Keratinocyte (primary cell): ENCODE results near the gene EEF1AKMT1. TPM values are rescaled to one million over a fixed set of nuclear protein-coding genes. Genes with fewer than 3 reads are reported as not detected.

Experiments used
- DNase-seq: peaks from one replicate; pipeline ENCODE4 v3.0.0-alpha.2; 2011; ENCODE audit warnings: low read depth, missing footprints, low spot score
- FAIRE-seq: peaks from 2 replicates; lab custom pipeline; 2011; peaks lifted over from hg19 to GRCh38; lab: Jason Lieb, UNC
- H2AFZ ChIP-seq: 2 replicates; pipeline ENCODE4 v1.6.0; 2012; ENCODE audit warnings: low read length, control low read depth, inconsistent platforms; ENCODE audit not compliant: control insufficient read depth
- H3K27ac ChIP-seq: 2 replicates; pipeline ENCODE4 v1.5.1; 2011; ENCODE audit warnings: low read length; ENCODE audit not compliant: control insufficient read depth, insufficient read depth
- H3K27me3 ChIP-seq: 3 replicates; pipeline ENCODE4 v1.6.0; 2011; ENCODE audit warnings: low read length; ENCODE audit not compliant: control insufficient read depth, insufficient read depth; ENCODE audit errors: extremely low read depth
- H3K36me3 ChIP-seq, 2 experiments: 2 replicates in 1 of 2; 3 replicates in 1 of 2; pipeline ENCODE4 v1.5.1; 2011; ENCODE audit warnings: low read length in 2 of 2, mild to moderate bottlenecking in 1 of 2; ENCODE audit not compliant: control insufficient read depth in 2 of 2, insufficient read depth in 2 of 2; ENCODE audit errors: extremely low read depth in 1 of 2
- H3K4me1 ChIP-seq: 3 replicates; pipeline ENCODE4 v1.5.1; 2011; ENCODE audit warnings: low read length; ENCODE audit not compliant: control insufficient read depth, insufficient read depth; ENCODE audit errors: extremely low read depth
- H3K4me2 ChIP-seq: 3 replicates; pipeline ENCODE4 v1.6.0; 2011; ENCODE audit warnings: low read depth, low read length; ENCODE audit not compliant: control insufficient read depth, insufficient read depth; ENCODE audit errors: extremely low read depth
- H3K4me3 ChIP-seq, 3 experiments: fragments of 200-600 bp in 1 of 3; sonication (generic) in 1 of 3; 2 replicates in 2 of 3; 3 replicates in 1 of 3; pipeline ENCODE4 v1.5.1; 2011 to 2016; ENCODE audit warnings: low read length in 3 of 3, mild to moderate bottlenecking in 3 of 3, control low read depth in 2 of 3, inconsistent platforms in 1 of 3, low read depth in 1 of 3, mixed read lengths in 1 of 3, mixed run types in 1 of 3, moderate library complexity in 1 of 3; ENCODE audit not compliant: control insufficient read depth in 2 of 3, insufficient read depth in 2 of 3; ENCODE audit errors: extremely low read depth in 1 of 3
- H3K79me2 ChIP-seq: 2 replicates; pipeline ENCODE4 v1.6.0; 2012; ENCODE audit warnings: low read length; ENCODE audit not compliant: control insufficient read depth, insufficient read depth
- H3K9ac ChIP-seq: 3 replicates; pipeline ENCODE4 v1.6.0; 2011; ENCODE audit warnings: low read length; ENCODE audit not compliant: control insufficient read depth, insufficient read depth; ENCODE audit errors: extremely low read depth
- H3K9me1 ChIP-seq: 3 replicates; pipeline ENCODE4 v1.6.0; 2011; ENCODE audit warnings: low read length; ENCODE audit not compliant: control insufficient read depth, insufficient read depth; ENCODE audit errors: extremely low read depth
- H3K9me3 ChIP-seq: 2 replicates; pipeline ENCODE4 v1.5.1; 2012; ENCODE audit warnings: low read depth, low read length; ENCODE audit not compliant: control insufficient read depth
- H4K20me1 ChIP-seq: 3 replicates; pipeline ENCODE4 v1.6.0; 2011; ENCODE audit warnings: low read length; ENCODE audit not compliant: control insufficient read depth, insufficient read depth; ENCODE audit errors: extremely low read depth
- CTCF ChIP-seq, 3 experiments: IDR thresholded peaks in 1 of 3; conservative IDR thresholded peaks in 1 of 3; optimal IDR thresholded peaks in 1 of 3; 2 replicates in 2 of 3; 3 replicates in 1 of 3; pipeline versions ENCODE3 to v1.5.1; 2011; ENCODE audit warnings: low read length in 3 of 3, mild to moderate bottlenecking in 3 of 3, moderate library complexity in 2 of 3, control low read depth in 1 of 3, inconsistent platforms in 1 of 3; ENCODE audit not compliant: insufficient read depth in 2 of 3; ENCODE audit errors: extremely low read depth in 1 of 3
- EZH2 ChIP-seq: IDR thresholded peaks from one replicate; pipeline ENCODE4 v1.6.1; 2012; ENCODE audit warnings: inconsistent platforms, mild to moderate bottlenecking, low read length, moderate library complexity
- dilution Hi-C: fragments of 300-500 bp; cut with MboI; formaldehyde crosslinking; loops from one replicate; pipeline ENCODE4 v1.7.0; 2020; ENCODE audit warnings: low sequenced_read_pairs; ENCODE audit not compliant: extremely low pct_ligation_motif_present
- polyA plus RNA-seq, 5 experiments: library from polyadenylated mRNA; depleted of rRNA in 3 of 5; stranded (reverse) in 3 of 5; stranded (forward) in 1 of 5; unstranded in 1 of 5; fragments of >200 nt; gene quantifications; 1 replicate in 1 of 5; 2 replicates in 3 of 5; 3 replicates in 1 of 5; pipeline versions ENCODE4 v1.2.1 to v1.2.3, GENCODE V29; 2011 to 2012; ENCODE audit warnings: missing spikeins in 2 of 5, low read depth in 1 of 5, low replicate concordance in 1 of 5

EEF1AKMT1 gene
- polyA plus RNA-seq, 1 donor (not counting 4 experiments of a cell fraction or from before 2014, with no cell fraction given) = 10.1 TPM

DNA sequence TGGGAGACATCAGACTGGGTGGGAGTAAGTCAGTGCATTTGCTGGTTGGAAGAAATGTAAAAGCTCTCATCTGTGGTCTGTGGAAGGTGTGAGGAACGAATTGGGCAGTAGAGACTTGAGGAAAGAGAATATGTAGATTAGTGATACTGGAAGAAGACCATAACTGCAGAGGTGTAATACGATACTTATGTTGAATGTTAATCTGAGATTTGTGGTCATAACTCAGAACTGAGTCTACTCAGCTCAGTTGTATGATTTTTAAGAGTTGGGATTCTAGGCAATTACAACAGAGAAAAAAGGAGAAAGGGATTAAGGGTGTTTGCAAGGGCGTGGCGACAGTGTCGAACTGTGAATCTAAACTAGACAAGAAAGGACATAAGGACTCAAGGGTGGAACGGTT lies 73.5 kb downstream of the EEF1AKMT1 start:
- DNase-seq (no peak), FAIRE-seq (no peak)
- Histone ChIP-seq H4K20me1 (no peaks in the 10 kb centered on the region), H3K9me1 (no peaks in the 10 kb centered on the region), H3K36me3 (no peaks in the 10 kb centered on the region), H3K9ac (no peak overlapping the region), H2AFZ (no peak overlapping the region), H3K4me2 (no peak overlapping the region), H3K4me3 (no peak overlapping the region), H3K27me3 (peaks cover 7% of the 10 kb centered on the region), H3K9me3 (no peaks in the 10 kb centered on the region), H3K4me1 (no peaks in the 10 kb centered on the region), H3K79me2 (no peaks in the 10 kb centered on the region), H3K27ac (no peak overlapping the region)
- TF ChIP-seq EZH2 = no peak
- no peak for TF ChIP-seq CTCF (optimal IDR thresholded peaks at IDR 0.05 in 1 of 3, IDR thresholded peaks at IDR 0.05 in 1 of 3, conservative IDR thresholded peaks at IDR 0.05 in 1 of 3; ENCODE audit: extremely low read depth in 1 of 3, insufficient read depth in 2 of 3, low read length in 3 of 3)
- dilution Hi-C loops = no loop called here

DNA sequence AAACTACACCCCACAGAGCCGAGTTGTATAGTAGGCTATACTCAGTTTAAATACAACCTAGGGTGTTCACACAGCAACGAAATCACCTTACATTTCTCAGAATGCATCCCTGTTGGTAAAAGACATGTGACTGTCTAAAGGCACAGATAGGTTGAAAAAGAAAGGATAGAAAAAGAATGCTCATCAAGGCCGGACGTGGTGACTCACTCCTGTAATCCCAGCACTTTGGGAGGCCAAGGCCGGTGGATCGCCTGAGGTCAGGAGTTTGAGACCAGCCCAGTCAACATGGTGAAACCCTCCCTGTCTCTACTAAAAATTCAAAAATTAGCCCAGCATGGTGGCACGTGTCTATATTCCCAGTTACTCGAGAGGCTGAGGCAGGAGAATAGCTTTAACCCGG lies 74.0 kb downstream of the EEF1AKMT1 start:
- H3K27me3 ChIP-seq = peaks cover 7% of the 10 kb centered on the region
- H3K4me2 ChIP-seq = no peak overlapping the region
- FAIRE-seq = no peak

More for the DNA sequence above, 74.0 kb downstream of the EEF1AKMT1 start:
- dilution Hi-C loops = no loop called here
- no peak overlapping the region for H3K27ac ChIP-seq
- H3K9ac ChIP-seq = no peak overlapping the region
- H3K9me1 ChIP-seq = no peaks in the 10 kb centered on the region
- no peak overlapping the region for H2AFZ ChIP-seq
- H4K20me1 ChIP-seq = no peaks in the 10 kb centered on the region
- TF ChIP-seq CTCF (optimal IDR thresholded peaks at IDR 0.05 in 1 of 3, IDR thresholded peaks at IDR 0.05 in 1 of 3, conservative IDR thresholded peaks at IDR 0.05 in 1 of 3; ENCODE audit: extremely low read depth in 1 of 3, insufficient read depth in 2 of 3, low read length in 3 of 3) = no peak
- no peak for TF ChIP-seq EZH2
- DNase-seq = no peak
- no peaks in the 10 kb centered on the region for H3K4me1 ChIP-seq
- H3K79me2 ChIP-seq = no peaks in the 10 kb centered on the region
- H3K9me3 ChIP-seq = no peaks in the 10 kb centered on the region
- no peaks in the 10 kb centered on the region for H3K36me3 ChIP-seq
- no peak overlapping the region for H3K4me3 ChIP-seq
